Ascending aorta (tissue), 2 donors: ENCODE data around the gene NGEF. TPM values are rescaled to one million over a fixed set of nuclear protein-coding genes. Genes with fewer than 3 reads are reported as not detected.

Experiments used
- DNase-seq, 2 donors: peaks; one replicate each; pipeline ENCODE4 v3.0.0-alpha.2; 2019; ENCODE audit warnings: low spot score in 2 of 2
- H3K27ac ChIP-seq, 2 donors: fragments of 200-600 bp; sonication (generic); one replicate each; pipeline ENCODE4 v1.5.1; 2016 to 2017; ENCODE audit warnings: mild to moderate bottlenecking in 1 of 2
- H3K27me3 ChIP-seq: fragments of 200-600 bp; sonication (generic); one replicate; pipeline ENCODE4 v1.5.1; 2017
- H3K36me3 ChIP-seq, 2 donors: fragments of 200-600 bp; sonication (generic); one replicate each; pipeline ENCODE4 v1.5.1; 2016
- H3K4me1 ChIP-seq, 2 donors: fragments of 200-600 bp; sonication (generic); one replicate each; pipeline ENCODE4 v1.5.1; 2016 to 2017; ENCODE audit warnings: mild to moderate bottlenecking in 1 of 2
- H3K4me3 ChIP-seq, 2 donors: fragments of 200-600 bp; sonication (generic); one replicate each; pipeline ENCODE4 v1.5.1; 2016 to 2017; ENCODE audit warnings: mild to moderate bottlenecking in 1 of 2
- H3K9me3 ChIP-seq, 2 donors: fragments of 200-600 bp; sonication (generic); one replicate each; pipeline ENCODE4 v1.5.1; 2016
- intact Hi-C: fragments of 100-400 bp; cut with DNase I; formaldehyde crosslinking; loops from one replicate; pipeline ENCODE4 v1.15.1; 2023
- total RNA-seq: library from RNA; depleted of rRNA; stranded (reverse); fragments of >200 nt; gene quantifications from one replicate; pipeline ENCODE4 v1.1.0, GENCODE V29; 2016
- TF ChIP-seq, protein P1 (sequence below), 3 experiments: fragments of 200-600 bp in 2 of 3; fragments of 450-650 bp in 1 of 3; sonication (generic) in 2 of 3; IDR thresholded peaks; one replicate each; pipeline ENCODE4 v1.5.1; 2016 to 2019; ENCODE audit warnings: antibody characterized with exemption in 3 of 3, mild to moderate bottlenecking in 1 of 3, moderate library complexity in 1 of 3

The NGEF gene
- total RNA-seq, 1 donor from 2014 or later, result 0.43 TPM

DNA sequence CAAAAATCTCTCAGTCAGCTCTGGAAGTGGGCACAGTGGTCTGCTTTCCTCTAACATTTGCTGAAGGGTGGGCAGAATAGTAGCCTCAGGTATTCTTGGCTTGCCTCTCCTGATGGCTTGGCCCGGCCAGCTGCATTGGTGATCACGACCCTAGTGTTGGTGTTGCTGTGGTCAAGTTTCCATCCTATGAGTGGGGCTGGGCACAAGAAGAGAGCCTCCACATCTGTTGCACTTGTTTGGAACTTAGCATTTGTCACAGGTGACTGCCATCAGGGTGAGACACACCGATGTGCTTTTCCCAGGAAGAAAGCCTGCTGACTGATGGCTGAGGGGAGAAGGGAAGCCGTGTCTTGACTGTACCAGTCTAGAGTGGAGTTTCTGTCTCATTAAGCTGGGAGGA, 176.1 kb downstream of the NGEF start:
- DNase-seq, result no peak
- Histone ChIP-seq H3K36me3 (peaks cover 44 to 78% of the 10 kb centered on the region in 2 donors), H3K27me3 (no peaks in the 10 kb centered on the region), H3K9me3 (no peaks in the 10 kb centered on the region), H3K4me3 (no peak overlapping the region), H3K27ac (no peak overlapping the region), H3K4me1 (peaks cover 0 to 2% of the 10 kb centered on the region in 2 donors)
- intact Hi-C loops, result no loop called here
- TF ChIP-seq, protein P1, sequence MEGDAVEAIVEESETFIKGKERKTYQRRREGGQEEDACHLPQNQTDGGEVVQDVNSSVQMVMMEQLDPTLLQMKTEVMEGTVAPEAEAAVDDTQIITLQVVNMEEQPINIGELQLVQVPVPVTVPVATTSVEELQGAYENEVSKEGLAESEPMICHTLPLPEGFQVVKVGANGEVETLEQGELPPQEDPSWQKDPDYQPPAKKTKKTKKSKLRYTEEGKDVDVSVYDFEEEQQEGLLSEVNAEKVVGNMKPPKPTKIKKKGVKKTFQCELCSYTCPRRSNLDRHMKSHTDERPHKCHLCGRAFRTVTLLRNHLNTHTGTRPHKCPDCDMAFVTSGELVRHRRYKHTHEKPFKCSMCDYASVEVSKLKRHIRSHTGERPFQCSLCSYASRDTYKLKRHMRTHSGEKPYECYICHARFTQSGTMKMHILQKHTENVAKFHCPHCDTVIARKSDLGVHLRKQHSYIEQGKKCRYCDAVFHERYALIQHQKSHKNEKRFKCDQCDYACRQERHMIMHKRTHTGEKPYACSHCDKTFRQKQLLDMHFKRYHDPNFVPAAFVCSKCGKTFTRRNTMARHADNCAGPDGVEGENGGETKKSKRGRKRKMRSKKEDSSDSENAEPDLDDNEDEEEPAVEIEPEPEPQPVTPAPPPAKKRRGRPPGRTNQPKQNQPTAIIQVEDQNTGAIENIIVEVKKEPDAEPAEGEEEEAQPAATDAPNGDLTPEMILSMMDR (IDR thresholded peaks at IDR 0.05), result no peak

DNA sequence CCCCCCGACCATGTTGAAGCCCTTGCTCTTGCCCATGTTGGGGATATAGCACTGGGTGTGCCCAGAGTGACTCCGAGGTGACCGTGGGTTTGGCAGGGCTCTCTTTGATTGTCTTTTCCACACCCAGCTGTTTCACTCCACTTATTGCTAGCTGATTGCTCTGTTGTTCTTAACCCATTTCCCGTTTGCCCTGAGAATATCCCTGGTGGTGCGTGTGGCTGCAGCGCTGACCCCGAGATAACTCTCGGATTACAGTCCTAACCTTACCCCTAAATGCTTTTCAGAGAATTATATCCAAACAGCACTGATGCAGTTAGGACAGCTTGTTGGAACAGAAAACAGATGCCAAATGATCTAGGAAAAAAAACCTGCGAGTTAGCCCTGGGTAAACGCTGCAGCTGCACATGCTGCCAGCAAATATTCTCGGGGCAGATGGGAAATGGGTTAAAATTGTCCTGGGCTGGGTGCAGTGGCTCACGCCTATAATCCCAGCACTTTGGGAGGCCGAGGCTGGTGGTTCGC, 177.3 kb downstream of the NGEF start:
- Histone ChIP-seq H3K4me3 (no peak overlapping the region), H3K36me3 (peaks cover 49 to 76% of the 10 kb centered on the region in 2 donors), H3K9me3 (no peaks in the 10 kb centered on the region), H3K4me1 (peaks cover 0 to 2% of the 10 kb centered on the region in 2 donors), H3K27ac (no peak overlapping the region), H3K27me3 (no peaks in the 10 kb centered on the region)
- TF ChIP-seq, protein P1 (IDR thresholded peaks at IDR 0.05), result no peak
- DNase-seq, result no peak
- intact Hi-C loops, result no loop called here

DNA sequence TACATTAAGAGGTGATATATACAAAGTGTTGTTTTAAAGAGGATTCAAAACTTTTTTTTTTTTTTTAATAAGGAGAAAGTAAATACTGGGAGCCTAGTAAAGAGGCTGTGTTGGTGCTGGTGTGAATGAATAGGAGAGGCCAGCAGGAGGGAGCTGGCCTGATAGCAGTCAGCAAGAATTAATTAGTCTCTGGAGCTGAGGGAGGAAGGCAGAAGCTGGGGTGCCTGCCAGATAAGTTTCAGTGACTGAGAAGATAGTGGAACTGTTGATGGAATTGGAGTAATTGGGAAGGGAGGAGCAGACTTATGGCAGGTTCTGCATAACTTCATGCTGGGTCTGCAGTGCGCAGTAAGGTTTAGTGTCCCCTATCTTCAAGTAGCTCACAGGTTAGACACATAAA, 179.2 kb downstream of the NGEF start:
- H3K27ac ChIP-seq, result no peak overlapping the region
- H3K4me1 ChIP-seq, result peaks cover 0 to 2% of the 10 kb centered on the region in 2 donors
- H3K9me3 ChIP-seq, result no peaks in the 10 kb centered on the region
- TF ChIP-seq, protein P1 (IDR thresholded peaks at IDR 0.05), result no peak
- no peak for DNase-seq
- H3K36me3 ChIP-seq, result peaks cover 49 to 78% of the 10 kb centered on the region in 2 donors
- H3K4me3 ChIP-seq, result no peak overlapping the region
- intact Hi-C loops, result no loop called here
- no peaks in the 10 kb centered on the region for H3K27me3 ChIP-seq

DNA sequence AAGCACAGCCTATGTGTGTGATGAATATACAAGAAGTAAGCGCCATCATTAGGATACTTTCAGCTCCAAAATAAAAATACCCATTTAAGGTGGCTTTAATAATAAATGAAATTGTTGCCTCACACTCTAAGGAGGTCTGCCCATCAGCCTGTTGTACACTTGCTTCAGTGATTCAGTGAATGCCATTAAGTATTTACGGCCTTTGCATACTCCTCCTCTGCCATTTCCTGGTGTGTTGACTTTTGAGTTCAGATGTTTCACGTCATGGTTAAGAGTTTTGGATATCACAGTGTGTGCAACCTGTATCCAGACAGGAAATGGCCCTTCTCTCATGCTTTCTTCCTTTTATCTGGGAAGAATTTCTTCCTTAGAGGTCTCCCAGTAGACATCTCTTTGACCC, 181.6 kb downstream of the NGEF start:
- TF ChIP-seq, protein P1 (IDR thresholded peaks at IDR 0.05), result no peak
- peaks cover 43 to 70% of the 10 kb centered on the region in 2 donors for H3K36me3 ChIP-seq
- no peaks in the 10 kb centered on the region for H3K27me3 ChIP-seq
- H3K9me3 ChIP-seq, result no peaks in the 10 kb centered on the region
- DNase-seq, result no peak
- no peaks in the 10 kb centered on the region for H3K4me1 ChIP-seq
- no peak overlapping the region for H3K4me3 ChIP-seq
- no peak overlapping the region for H3K27ac ChIP-seq
- intact Hi-C loops, result no loop called here

DNA sequence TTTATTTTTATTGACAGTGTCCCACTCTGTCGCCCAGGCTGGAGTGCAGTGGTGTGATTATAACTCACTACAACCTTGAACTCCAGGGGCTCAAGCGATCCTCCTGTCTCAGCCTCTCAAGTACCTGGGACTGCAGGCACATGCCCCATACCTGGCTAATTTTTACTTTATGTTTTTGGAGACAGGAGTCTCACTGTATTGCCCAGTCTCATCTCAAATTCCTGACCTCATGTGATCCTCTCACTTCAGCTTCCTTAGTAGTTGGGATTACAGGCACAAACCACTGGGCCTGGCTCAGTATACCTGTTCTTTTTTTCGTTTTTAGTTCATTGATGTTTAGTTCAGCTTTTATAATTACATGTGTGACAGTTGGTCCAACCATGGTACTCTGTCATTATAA, 183.1 kb downstream of the NGEF start:
- peaks cover 48 to 70% of the 10 kb centered on the region in 2 donors for H3K36me3 ChIP-seq
- DNase-seq, result no peak

More for the DNA sequence above, 183.1 kb downstream of the NGEF start:
- Histone ChIP-seq H3K4me1 (no peaks in the 10 kb centered on the region), H3K27me3 (no peaks in the 10 kb centered on the region), H3K27ac (no peak overlapping the region), H3K4me3 (no peak overlapping the region), H3K9me3 (no peaks in the 10 kb centered on the region)
- TF ChIP-seq, protein P1 (IDR thresholded peaks at IDR 0.05), result no peak
- intact Hi-C loops, result no loop called here

Other genes starting within 250 kb of the NGEF start
- not detected for gene KCNJ13, start 236.7 kb downstream of the NGEF start, total RNA-seq
- not detected for gene SNORC, start 143.0 kb downstream of the NGEF start, total RNA-seq
- gene NEU2, start 19.4 kb upstream of the NGEF start, total RNA-seq, result not detected
- 21.7 TPM for gene INPP5D, start 47.1 kb upstream of the NGEF start, total RNA-seq
- 28.1 TPM for gene ATG16L1, start 238.4 kb upstream of the NGEF start, total RNA-seq